ENCODE results near the gene WNT3A.
A peak's percentile ranks its signal among the peaks of the same experiment; 100 is the strongest.
"Not testable (repeated sequence)": the region's sequence is repeated elsewhere in the genome, so short reads cannot be mapped to it uniquely, and the experiment has no call there.

Gene WNT3A

GRCh38 chr1:228012555-228012954, 5.8 kb downstream of the WNT3A start:
- no peak for DNase-seq

DNA sequence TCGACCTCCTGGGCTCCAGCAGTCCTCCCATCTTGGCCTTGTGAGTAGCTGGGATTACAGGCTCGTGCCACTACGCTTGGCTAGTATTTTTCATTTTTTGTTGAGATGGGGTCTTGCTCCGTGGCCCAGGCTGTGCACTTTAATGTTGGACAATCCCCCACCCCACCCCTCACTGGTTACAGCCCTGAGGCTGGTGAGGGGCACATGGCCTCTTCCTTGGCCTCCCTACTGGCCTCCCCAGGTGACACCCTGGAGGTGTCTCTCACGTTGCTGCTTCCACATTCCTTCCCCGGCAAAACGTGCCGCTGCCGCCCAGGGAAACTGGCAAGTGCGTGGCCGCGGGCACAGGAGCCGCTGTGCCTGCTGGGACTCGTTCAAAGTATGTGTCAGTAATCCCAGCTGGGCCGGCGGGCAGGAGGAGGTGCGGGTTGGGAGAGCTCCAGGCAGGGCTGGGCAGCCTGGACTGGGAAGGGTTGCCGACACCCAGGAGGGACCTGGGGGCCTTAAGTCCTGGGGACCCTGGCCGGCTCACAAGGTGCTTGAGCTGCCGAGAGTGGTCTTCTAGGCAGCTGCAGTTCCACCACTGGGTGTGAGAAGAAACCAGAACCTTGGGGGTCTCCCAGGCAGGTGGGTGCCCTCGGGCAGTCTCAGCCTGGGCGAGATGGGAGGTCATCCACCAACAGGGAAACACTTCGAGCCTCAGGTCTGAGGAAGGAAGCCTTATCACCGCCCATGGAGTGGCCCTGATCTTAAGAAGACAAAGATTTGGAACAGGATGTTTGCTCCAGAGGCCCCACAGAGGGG, 6.5 kb downstream of the WNT3A start:
- DNase-seq: no peak

DNA sequence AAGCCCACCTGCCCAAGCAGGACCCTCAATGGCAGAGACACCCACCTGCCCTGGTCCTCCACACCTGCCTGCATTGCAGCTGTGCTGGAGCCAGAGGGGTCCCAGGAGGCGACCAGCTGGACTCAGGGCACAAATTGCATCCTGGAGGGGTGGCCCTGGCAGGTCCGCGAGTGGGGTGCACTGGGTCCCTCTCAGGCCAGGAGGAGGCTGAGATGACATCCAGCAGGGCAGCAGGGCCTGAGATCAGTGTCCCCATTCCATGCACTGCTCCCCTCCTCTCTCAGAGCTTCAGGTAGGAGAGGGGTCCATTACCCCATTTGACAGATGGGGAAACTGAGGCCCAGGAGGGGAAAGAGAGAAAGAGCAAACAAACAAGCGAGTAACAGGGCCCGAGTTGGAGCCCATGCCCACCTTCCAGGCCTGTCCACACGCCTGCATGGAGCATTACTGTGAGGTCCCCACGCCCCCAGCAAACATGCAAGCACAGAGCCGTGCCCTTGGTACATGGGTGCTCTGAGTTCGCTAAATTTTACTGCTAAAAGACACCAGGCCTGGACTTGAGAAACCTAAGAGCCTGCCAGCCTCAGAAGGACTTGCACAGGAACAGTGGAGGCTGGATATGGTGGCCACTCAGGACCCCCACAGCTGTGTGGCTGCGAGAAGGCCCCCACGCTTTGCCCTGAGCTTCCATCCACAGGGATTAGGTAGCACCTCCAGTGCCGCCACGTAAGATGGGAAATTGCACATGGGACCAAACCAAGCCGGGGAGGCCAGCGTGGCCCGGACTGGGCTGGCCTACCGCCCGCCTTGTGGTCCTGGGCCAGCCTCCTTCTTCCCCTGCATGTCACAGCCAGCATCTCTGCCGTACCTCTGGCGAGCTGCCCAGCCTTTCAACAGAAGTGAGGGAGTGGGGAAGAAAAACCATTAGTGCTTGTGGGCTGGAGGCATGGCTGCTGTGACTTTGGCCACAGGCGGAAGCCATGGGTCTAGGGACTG, 7.4 kb downstream of the WNT3A start:
- peak; percentile 32 for DNase-seq

- no peak for DNase-seq
Measured at GRCh38 chr1:228015276-228016180, 8.7 kb downstream of the WNT3A start.

DNA sequence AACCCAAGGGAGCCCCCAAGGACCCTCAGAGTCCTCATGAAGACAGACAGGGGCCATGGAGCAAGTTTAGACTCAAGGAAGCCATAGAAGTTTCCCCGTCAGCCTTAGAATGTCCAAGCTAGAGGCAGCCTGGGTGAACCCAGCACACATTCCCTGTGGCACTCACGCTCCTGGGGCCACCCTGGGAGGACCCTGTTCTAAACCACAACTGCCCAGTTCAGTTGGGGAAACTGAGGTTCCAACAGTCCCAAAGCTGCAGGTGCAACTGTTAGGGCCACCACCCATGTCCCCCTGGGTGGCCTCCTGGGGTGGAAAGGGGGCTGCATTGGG, 9.3 kb downstream of the WNT3A start:
- DNase-seq: no peak

- no peak for DNase-seq
Measured at GRCh38 chr1:228016653-228017355, 10.0 kb downstream of the WNT3A start.

GRCh38 chr1:228017356-228018124, 10.7 kb downstream of the WNT3A start:
- no peak for DNase-seq

DNA sequence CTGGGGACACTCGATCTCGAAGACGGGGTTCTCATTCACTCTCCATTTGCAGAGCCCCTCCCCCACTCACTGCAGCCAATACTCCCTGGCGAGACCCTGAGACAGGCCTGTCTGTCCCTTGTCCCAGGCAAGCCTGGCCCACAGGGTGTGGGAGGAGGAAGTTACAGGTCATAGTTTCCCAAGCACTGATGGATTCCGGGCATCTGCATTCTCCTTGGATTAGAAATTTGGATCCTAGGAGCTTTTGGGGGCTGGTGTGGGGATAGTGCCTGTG, 11.3 kb downstream of the WNT3A start:
- DNase-seq: no peak

GRCh38 chr1:228018961-228019721, 12.3 kb downstream of the WNT3A start:
- no peak for DNase-seq

DNA sequence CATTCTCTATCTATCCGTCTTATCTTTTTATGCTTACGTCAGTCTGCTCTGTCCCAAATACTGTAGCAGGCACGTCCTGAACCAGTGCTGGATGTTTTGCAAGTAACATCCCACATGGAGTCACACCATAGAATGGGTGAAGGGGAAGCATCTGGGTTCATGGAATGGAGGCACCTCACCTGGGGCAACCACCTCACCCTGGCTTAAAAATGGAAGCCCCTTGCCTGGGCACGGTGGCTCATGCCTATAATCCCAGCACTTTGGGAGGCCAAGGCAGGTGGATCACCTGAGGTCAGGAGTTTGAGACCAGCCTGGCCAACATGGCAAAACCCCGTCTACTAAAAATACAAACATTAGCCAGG, 12.9 kb downstream of the WNT3A start:
- DNase-seq: not testable (repeated sequence)

DNA sequence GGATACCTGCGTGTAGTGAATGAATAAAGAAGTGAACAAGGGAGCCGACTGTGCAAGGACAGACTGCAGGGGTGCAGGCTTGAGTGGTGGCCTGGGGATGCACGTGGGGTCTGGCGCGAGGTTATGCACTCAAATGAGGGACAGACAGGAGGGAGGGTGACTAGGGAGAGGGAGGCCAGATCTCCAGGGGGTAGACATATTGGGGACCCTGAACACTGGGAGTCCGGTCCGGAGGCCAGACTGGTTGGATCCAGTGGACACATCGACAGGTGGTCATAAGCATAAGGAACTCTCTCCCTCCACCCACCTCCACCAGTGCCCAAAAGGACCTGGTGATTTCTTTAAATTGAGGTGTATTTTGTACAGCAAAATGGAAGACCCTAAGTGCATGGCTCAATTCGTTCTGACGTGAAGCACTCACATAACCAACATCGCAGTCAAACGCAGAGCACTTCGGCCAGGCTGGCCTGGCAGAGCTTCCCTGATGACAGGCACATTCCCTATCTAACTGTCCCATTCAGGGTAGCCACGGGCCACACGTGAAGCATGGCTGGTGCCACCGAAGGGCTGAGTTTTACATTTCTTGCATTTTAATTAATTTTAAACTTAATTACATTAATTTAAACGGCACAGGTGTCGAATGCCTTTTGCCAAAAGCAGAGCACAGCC, 14.0 kb downstream of the WNT3A start:
- DNase-seq: no peak

- peak; percentile 3 for DNase-seq
Measured at GRCh38 chr1:228021355-228022030, 14.7 kb downstream of the WNT3A start.

DNA sequence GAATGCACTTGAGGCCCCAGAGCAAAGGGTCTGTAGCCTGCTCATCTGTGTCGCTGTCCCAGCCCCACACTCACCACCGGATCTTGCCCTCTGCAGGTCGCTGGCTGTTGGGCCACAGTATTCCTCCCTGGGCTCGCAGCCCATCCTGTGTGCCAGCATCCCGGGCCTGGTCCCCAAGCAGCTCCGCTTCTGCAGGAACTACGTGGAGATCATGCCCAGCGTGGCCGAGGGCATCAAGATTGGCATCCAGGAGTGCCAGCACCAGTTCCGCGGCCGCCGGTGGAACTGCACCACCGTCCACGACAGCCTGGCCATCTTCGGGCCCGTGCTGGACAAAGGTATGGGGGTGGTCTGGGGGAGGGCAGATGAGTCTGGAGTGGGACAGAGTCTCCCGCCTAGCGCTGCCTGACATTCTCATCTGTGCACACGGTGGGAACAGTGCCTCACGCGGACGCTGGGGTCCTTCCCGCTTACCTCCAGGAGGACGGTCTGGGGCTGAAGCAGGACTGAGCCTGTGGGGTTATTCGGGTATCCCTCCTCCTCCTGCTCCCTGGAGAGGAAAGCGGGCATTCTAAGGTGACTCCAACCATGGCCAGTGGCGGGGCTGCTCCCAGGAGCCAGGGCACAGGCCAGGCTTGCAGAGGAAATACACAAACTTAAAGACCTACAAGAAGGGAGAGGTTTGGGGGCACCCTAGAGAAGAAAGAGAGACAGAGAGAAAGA, 15.9 kb downstream of the WNT3A start:
- no peak for DNase-seq

- DNase-seq: no peak
Measured at GRCh38 chr1:228023294-228023639, 16.5 kb downstream of the WNT3A start.

DNA sequence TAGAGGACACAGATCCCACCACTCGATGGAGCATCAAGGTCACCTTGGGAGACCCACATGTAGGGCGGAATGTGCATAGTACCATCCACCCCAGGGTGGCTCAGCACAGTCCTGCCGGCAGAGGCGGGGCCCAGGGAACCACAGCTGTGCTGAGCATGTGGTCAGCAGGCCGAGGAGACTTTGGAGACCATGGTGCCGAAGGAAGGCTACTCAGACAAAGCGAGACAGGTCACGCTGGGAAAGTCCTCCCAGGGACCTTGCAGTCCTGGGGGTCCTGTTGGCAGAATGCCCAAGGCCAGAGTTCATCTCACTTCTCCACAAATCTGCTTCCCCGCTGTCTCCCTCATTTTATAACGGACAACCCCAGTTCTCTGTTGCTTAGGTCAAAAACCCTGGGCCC, 22.5 kb downstream of the WNT3A start:
- DNase-seq: no peak

GRCh38 chr1:228030451-228031201, 23.8 kb downstream of the WNT3A start:
- no peak for DNase-seq

DNA sequence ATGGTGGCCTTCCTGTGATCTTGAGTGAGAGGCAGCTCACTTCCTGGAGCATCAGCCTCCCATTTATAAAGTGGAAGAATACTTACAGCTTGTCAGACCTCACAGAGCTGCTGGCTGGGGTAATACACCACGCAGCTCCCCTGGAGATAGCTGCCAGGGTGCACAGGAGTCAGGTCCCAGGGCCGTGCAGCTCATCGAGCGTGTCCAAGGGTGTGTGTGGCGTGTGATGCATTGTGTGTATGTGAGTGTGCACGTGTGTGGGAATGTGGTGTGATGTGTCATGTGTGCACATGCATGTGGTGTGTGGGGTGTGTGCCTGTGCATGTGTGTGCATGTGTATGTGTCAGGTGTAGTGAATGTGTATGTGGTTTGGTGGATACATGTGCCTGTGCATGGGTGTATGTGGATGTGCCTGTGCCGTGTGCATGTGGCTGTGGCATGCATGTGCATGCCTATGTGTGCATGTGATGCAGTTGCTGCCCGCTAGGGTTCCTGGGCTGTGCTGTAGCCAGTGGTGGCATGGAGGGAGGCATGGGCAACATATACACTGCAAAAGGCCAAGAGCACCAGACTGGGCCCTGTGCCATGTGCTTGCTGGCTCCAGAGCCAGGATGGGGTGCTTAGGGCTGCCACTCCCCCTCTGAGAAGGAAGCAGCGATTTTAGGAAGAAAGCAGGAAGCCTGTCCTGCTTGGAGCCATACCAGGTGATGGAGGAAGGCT, 24.6 kb downstream of the WNT3A start:
- no peak for DNase-seq

DNA sequence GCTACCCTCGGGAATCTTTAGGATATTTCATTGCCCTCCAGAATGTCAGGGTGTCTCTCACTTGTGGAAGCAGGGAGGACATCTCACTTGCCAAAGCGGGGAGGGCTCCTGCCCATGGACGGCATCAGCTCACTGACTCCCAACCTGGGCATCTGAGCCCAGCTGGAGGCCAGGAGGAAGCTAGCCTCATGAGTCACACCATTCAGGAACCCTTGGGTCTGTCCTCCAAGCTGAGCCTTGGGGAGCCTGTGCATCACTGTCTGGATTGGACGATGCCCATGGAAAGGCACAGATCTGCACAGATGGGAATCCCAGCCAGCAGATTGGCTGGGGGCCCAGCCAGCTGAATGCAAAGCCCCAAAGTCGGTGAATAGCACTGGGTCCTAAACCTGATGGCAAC, 25.2 kb downstream of the WNT3A start:
- DNase-seq: no peak
